AG08395 (cell line): ENCODE results near the gene EVC2.
"Not testable (repeated sequence)": the region's sequence is repeated elsewhere in the genome, so short reads cannot be mapped to it uniquely, and the experiment has no call there.

ENCODE experiments used
- DNase-seq: peaks from one replicate; pipeline ENCODE4 v3.0.0; 2012; ENCODE audit warnings: mixed read lengths, low spot score

The EVC2 gene

DNA sequence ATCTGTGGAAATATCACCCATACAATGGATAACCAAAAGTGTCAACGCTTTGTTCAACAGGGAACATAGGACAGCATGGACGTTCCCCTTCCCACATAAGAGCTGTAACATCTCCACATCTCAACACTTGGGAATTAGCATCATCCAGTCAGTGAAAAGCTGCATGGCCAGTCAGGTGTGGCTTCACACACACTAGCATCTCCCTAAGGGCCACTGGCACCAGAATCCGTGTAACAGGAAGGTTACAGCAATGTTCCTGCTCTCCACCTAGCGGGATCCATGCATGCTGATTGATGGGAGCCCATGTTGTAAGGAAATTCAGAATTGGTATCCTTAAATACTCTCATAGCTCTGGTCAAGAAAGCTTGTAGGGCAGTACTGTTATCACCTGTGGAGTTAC is 78.8 kb downstream of the EVC2 start:
- no peak for DNase-seq

DNA sequence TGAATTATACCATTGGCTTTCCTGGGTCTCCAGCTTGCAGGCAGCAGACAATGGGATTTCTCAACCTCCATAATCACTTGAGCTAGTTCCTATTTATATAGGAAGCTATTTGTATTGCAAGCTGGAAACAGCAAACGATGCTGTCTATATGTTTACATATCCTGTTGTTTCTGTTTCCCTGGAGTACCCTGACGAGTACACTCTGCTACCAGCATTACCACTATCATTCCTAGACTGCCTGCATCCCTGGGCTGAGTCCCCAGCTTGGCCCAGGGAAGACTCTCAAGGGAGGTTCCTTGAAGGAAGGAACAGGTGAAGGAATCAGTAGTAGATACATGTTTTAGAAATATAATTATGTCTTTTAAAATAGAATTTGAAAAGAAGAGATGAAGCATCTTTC is 81.4 kb downstream of the EVC2 start:
- DNase-seq: no peak

DNA sequence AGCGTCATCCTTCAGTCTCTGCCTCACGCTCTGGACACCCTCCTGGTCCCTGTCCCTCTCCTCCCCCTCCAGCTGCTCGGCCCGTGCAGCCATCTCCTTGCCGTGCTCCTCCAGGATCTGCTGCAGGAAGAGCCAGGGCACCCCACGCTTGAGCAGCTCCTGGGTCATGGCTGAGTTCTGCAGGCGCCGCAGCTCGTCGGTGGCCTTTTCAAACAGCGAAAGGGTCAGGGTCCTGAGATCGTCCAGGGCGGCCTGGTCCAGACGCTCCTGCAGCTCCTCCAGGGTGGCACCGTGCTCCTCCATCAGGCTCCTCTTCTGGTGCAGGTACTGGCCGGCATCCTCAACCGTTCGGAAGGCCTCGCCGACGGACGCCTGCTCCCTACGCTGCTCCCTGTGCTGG is 85.8 kb downstream of the EVC2 start:
- DNase-seq: no peak

DNA sequence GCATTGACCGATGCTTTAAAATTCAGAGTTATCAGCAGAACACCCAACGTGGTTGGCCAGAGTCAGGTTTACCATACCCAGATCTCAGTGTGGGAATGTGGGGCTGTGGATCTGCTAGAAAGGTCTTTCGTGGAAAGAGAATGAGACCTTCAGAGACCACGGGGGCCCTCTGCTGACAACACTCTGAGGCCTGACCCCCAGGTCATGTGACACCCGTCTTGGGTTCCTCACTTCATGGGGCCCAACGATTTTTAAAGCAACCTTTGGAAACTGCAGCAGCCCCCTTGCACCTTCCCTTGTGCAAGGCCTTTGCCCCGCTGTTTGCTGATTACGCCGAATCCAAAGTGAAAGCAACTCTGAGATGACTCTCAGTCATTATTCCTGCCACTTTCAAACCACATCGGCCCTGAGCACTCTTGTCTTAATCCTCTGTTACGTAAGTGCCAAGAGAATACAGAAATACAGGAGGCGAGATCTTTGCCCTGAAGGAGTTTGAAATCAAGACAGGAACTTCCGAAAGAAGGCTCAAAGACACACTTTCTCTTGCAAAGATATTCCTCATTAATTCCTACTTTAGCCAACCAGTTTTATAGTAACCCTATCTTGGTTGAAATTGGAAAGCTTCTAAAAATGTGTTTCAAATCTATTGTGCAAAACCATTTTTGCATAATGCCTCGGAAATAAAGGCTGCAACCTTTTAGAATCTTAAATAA is 88.3 kb downstream of the EVC2 start:
- DNase-seq: no peak

DNA sequence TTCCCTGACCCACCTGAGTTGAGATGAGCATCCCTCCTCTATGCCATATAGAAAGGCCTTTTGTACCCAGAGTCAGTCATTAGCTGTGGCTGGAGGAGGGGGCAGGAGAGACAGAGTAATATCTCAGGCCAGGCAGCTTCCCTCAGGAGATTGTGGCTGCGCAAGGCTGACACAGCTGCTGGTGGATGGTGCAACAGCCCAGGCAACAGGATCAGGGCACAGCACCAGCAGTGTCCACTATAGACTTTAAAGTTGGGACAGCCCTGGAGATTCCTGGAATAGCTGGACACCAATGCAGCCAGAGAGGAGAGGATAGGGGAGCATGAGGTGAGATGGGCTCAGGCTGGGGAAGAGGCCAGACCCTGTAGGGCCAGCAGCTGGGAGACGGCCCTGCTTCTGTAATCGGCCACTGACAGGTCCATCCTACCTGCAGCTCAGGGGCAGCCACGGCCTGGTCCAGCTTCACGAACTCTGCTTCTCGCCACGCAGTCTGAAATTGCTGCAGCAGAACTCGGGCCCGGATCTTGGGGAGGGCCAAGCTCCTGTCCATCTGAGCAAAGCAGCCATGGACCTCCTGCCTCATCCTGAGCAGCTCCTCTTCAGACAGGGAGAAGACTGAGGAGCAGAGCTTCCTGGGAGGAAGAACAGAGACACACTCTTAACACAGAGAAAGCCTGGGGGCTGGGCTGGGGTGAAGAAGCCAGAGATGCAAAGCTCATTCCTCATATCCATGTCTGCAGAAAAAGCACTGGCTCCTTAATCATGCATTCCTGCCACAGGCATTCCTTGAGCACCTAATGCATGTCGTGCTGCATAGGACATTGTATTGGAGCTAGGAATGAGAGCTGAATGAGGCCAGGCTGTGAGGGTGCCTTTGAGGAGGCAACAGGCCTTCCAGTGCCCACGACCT is 90.1 kb downstream of the EVC2 start:
- no peak for DNase-seq

DNA sequence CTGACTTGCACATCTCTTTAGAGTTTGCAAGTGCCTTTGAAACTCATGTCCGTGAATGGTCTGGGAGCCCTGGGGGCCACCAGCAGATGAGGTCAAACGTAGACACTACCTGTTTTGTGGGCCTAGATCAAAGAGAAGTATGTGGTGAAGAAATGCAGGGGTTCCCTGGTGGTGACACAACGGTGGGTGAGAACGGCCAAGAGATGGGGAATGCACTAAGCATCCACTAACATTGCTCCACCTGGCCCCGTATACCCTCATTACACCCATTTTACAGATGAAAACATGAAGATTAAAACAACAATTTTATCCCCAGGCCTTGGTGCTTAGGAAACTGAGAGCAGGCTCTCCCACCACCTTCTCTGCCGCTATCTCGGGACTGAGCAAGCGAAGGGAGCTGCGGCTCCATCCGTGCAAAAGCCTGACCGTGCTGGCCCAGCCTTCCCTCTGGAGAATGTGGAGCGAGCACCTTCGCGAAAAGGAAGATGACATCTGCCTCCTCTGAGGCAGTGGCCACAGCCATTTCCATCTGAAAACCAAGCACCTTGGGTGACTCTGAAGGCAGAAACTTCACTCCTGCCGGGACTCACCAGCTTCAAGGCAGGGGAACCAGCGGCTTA is 91.9 kb downstream of the EVC2 start:
- DNase-seq: no peak

DNA sequence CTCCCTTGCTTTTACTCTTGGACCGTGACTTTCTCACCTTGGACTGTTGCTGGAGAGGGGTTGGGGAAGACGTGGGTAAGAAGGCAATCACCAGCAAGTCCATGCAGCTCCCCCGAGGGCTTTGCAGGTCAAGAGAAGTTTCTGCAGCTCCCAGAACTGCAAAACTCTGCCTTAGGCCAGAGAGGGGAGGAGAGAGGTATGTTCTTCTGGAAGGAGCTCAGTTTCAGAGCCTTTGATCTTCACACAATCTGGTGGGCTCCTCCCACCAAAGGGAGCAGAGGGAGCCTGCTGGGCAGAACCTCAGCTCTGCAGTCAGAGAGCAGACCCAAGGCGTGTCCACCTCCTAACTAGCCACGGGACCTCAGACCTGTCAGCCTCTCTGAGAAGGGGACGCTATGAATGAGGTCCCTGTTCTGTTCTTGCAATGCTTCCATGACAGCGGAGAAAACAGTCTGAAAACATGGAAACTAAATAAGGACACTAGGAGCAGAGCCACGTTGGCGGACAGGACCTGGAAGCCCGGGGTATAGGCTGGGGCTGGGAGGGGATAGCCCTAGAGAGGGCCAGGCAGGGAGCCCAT is 92.8 kb downstream of the EVC2 start:
- DNase-seq: no peak

DNA sequence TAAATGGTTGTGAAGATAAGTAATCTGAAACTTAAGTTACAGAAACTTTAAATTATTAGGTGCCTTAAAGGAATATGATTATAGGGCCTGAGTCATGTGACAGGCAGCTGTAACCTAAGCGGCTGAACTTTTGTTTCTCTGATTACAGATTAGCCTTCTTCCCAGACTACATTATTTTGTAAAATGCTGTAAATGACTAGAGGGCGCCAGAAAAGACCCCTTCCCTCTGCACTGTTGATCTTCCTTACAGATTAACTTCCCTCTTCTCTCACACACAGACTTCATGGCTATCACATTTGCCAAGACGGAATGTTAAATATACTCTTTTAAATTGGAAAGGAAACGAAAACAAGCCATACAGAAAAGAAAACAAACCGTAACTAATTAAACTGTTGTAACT is 96.6 kb downstream of the EVC2 start:
- no peak for DNase-seq

DNA sequence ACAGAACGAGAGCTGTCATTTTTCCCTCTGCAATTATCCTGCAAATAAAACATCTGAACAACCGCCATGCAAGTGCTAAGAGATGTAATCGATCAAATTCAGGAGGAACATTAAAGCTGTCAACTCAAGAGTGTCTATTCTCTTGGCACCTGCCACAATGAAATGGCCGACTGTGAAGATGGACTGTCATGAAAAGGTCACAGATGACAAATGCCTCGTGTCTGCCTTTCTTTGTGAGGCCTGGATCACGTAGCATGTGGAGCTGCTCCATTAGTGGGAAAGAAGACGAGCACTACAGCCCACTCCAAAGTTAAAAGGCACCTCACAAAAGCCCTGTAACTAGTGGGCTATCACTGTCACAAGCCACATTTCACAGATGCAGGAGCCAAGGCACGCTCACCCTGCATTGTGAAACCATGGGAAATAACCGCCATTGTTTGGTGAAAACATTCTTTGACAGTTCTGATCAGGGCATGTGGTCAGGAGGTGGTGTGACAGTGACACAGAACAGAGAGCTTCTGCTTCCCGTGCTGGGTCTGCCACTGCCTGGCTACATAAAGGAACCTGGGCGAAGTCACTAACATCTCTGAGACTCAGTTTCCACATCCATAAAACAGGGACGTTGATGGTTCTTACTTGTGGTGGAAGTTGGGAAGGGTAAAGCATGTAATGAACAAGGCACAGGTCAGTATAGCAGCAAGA is 98.9 kb downstream of the EVC2 start:
- no peak for DNase-seq

DNA sequence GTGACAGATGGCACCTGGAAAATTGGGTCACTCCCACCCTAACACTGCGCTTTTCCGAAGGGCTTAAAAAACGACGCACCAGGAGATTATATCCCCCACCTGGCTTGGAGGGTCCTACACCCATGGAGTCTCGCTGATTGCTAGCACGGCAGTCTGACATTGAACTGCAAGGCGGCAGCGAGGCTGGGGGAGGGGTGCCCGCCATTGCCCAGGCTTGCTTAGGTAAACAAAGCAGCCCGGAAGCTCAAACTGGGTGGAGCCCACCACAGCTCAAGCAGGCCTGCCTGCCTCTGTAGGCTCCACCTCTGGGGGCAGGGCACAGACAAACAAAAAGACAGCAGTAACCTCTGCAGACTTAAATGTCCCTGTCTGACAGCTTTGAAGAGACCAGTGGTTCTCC is 114.5 kb downstream of the EVC2 start:
- not testable (repeated sequence) for DNase-seq

DNA sequence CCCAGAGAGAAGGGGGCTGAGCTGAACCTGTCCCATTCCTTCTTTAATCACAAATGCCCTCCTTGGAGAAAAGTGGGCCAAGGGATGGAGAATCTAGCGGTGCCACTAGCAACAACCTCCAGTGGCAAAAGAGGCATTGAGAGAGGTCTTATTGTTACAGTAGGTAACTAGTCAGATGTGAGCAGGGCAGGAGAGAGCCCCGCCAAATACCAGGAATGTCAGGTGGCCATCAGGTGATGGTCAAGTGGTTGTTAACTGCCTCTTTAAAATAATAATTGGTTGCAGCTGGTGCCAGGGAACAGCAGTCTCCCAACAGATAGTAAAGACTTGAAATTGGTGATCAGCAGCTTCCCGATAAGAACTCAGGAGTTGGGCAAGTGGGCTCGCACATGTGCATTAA is 116.1 kb downstream of the EVC2 start:
- no peak for DNase-seq

DNA sequence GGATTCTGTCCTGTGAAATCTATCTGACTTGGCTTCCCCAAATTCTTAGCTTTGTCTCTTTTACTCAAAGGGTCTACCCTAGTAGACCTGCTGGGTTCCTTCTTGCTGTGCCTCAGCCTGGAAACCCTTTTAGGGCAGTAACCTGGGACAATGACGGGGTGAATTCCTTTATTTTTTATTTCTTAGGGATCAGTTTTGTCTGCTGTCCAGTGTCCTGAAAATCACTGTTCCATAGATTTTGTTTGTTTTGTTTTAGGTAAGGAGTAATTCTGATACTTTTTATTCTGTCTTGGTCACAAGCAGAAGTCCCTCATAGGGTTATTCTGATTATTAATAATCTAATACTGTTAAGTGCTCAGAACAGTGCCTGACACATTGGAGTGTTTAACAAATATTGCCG is 118.9 kb downstream of the EVC2 start:
- DNase-seq: no peak

DNA sequence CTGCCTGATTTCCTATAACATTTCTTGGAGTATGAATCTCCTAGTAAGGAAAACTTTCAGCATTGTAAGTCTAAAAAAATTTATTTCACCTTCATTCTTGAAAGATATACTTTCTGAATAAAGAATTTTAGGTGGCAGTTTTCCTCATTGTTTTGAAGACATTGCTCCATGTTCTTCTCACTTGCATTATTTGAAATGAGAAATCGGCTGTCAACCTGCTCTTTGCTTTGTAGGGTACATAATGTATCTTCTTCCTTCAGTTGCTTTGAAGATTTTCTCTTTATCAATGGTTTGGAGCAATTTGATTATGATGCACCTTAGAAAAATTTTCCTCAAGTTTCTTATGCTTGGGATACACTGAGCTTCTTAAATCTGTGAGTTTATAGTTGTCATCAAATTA is 120.3 kb downstream of the EVC2 start:
- DNase-seq: no peak

DNA sequence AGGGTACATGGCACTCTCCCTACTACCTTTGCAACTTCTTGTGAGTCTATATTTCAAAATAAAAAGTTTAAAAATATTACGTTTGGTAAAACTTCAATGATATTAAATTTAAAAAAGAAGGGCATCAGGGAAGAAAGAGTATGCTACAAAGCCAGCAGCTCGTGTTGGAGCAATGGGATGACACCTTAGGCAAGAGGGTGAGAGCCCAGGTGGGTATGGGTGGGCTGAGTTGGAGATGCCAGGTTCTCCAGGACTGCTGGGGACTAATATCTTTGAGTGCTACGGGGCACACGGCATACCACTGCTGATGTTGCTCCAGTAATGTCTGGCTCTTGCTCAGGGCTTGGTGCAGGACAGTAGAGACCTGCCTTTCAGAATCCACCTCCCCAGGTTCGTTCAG is 132.4 kb downstream of the EVC2 start:
- no peak for DNase-seq

DNA sequence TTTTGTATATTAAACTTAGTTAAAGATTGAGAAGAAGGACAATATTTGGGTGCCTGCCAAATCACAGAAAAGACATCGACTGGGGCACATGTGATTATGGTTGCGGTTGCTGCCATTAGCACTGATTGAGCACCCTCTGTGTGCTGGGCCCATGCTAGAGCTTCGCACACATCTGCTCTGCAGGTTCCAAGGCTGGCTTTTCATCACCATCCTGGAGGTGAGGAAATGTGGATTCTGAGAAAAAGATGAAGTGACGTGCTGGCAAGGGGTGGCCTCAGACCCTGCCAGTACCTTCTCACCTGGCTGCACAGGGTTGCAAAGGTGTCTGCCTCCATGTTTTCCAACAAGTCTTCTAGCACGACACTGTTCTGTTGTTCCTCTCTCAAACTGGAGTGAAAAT is 134.0 kb downstream of the EVC2 start:
- DNase-seq: no peak

DNA sequence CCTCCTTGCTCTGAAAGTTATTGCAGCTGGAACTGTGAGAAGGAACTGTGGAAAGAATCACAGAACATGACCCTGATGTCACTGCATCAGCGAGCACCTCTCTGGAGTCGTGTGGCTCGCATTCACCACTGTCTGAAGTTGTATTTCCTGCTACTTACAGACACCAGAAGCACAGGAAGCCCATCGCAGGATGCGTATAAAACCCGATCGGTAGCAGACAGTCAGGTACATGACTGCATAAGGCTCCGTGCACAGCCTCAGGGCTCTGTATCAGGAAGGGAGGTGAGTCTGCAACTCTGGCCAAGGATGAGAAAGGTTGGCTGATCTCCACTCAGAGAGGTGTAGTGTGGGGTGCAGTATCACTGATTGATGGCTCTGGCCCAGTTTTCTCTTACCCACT is 134.4 kb downstream of the EVC2 start:
- DNase-seq: no peak

DNA sequence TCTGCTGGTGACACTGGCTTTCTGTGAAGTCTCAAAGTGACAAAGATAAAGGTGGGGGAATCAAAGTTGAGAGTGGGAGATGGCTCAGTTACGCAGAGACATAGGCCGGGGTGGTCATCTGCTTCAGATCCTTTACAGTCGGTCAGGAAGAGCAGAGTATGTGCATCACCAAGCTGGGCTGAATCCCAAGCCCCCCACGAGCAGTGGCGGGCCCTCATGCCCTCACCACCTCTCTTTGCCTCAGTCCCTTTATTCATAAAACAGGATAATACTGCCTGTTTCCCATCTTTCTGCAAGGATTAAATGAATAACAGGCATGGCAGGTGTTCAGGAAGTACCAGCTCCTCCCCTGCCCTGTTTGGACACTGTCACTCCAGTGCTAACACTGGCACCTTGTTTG is 135.6 kb downstream of the EVC2 start:
- no peak for DNase-seq

DNA sequence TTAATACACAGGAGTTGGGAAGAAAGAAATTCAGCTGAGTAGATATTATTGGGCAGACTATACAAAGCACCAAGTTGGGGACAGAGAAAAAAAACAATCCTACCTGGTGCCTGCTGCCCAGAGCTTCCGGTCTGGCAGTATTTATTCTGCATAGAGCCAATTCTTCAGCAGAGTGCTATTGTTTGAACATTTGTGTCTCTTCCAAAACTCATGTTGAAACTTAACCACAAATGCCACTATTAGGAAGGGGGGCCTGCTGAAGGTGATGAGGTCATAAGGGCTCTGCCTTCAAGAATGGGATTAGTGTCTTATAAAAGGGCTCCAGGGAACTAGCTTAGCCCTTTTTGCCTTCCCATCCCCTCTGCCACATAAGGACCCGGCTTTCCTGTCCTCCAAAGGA is 136.2 kb downstream of the EVC2 start:
- DNase-seq: peak; percentile 40

DNA sequence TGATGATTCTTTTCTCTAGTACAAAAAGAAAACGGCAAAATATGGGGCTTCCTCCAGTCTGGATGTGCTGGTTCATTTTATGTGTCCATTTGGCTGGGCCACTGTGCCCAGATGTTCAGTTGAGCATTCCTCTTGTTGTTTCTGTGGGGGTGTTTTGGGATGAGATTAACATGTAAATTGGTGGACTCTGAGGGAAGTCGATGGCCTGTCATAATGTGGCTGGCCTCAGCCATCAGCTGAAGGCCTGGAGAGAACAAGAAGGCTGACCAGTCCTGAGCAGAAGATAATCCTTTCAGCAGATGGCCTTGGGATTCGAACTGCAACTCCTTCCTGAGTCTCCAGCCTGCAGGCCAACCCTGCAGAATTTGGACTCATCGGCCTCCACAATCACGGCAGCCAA is 136.7 kb downstream of the EVC2 start:
- no peak for DNase-seq

DNA sequence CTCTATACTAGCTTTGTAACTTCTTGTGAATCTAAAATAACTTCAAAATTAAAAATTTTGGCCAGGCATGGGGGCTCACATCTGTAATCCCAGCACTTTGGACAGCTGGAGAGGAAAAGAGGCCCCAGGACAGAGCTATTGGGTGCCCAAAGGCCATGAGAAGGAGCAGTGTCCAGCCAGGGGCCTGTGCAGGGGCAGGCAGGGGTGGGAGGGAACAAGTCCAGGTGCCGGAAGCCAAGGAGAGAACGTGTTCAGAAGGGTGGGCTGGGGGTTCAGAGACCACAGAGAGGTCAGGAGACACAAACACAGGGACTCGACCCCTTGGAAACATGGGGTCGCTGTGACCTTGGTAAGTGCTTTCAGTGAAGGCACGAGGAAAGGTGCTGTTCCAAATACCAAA is 138.9 kb downstream of the EVC2 start:
- DNase-seq: no peak

DNA sequence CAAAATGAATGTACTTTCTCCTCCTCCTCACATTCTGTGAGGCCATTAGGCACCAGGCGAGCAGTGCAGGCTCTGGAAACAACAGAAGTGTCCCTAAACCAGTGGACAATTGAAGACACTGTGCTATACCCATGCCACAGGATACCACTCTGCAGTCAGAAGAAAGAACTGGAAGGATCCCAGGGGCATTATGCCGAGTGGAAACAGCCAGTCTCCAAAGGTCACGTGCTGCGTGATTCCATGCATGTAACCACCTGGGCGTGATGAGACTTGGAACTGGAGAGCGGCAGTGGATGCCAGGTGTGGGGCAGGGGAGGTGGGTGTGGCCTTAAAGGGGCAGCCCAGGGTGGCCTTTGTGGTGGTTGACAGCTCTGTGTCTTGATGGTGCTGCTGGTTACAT is 139.4 kb downstream of the EVC2 start:
- DNase-seq: no peak

DNA sequence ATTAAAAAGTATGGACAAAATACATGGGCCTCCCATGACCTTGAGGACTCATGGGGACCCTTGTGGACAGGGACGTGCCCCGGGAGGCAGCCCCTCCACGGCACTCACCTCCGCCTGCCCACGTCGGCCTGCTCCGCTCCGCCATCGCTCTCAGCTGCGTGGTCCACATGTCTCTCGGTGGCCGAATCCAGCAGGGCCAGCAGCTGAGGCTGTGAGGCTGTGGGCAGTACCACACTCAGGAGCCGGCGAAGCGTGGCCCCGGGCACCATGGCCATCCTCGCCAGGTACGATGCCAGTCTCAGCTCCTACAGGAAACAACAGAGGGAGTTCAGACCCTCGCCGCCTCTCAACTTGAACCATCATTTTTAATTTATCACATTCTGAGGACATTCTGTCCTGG is 140.0 kb downstream of the EVC2 start:
- no peak for DNase-seq
